IPS-NIHi7 (cell line): ENCODE results near the gene PEAK1.
A peak's percentile ranks its signal among the peaks of the same experiment; 100 is the strongest.
"Not testable (repeated sequence)": the region's sequence is repeated elsewhere in the genome, so short reads cannot be mapped to it uniquely, and the experiment has no call there.

ENCODE experiments used
- DNase-seq: peaks from one replicate; pipeline ENCODE4 v3.0.0; 2012; ENCODE audit warnings: mixed read lengths; ENCODE audit errors: extremely low spot score

Gene PEAK1

GRCh38 chr15:77420610-77421369, 886 bp upstream of the PEAK1 start, which contains the start of gene HMG20A:
HMG20A (plus strand) TSS chr15:77420888; CDS start chr15:77458408, 37,520 bp downstream.
- peak; percentile 64 for DNase-seq

GRCh38 chr15:77418966-77419835, 703 bp downstream of the PEAK1 start:
- peak; percentile 49 for DNase-seq

- DNase-seq = no peak
Observed at GRCh38 chr15:77418391-77418965, 1.4 kb downstream of the PEAK1 start.

DNA sequence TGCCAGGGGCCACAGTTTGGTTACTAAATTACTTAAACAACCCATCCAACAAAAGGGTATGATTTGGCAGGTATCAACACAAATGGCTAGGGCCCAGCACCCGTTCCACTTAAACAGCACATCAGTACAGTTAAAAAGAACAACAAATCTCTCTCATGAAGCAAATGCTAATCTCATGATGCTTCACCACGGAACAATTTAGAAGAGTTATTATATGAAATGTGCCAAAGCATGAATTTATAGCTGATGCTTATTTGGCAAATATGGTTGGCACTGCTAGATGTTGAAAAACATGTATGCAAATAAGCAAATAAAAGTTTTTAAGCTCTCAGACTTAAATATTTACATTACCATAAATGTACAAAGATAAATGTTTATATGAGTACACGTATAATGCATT, 2.3 kb downstream of the PEAK1 start:
- no peak for DNase-seq

GRCh38 chr15:77416954-77417353, 3.0 kb downstream of the PEAK1 start:
- DNase-seq = no peak

GRCh38 chr15:77416148-77416455, 3.8 kb downstream of the PEAK1 start:
- no peak for DNase-seq

DNA sequence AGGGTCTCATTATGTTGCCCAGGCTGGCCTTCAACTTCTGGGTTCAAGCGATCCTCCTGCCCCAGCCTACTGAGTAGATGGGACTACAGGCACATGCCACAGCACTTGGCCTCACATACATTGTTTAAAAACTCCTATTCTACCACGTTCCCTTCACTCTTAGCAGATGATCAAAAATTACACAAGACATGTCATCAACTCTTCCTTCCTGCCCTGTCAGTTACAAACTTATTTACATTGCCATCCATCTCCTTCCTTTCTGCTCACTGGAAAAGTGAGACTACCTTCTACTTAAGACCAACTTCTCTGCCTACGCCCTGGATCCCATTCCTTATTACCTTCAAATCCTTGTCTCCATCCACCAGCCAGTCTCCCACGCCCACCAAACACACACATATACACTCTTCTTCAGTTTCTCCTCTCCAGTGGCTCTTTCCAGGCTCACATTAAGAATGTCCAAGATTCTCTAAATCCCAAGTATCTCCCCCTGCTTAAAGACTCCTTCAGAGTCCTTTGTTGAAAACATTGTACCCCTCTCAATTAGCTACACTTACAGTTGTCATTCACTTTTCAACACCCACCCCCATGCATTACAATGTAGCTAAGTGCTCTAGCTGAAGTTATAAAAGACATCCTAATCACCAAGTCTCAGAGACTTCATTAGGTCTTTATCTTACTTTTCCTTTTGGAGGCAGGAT, 4.3 kb downstream of the PEAK1 start:
- no peak for DNase-seq

DNA sequence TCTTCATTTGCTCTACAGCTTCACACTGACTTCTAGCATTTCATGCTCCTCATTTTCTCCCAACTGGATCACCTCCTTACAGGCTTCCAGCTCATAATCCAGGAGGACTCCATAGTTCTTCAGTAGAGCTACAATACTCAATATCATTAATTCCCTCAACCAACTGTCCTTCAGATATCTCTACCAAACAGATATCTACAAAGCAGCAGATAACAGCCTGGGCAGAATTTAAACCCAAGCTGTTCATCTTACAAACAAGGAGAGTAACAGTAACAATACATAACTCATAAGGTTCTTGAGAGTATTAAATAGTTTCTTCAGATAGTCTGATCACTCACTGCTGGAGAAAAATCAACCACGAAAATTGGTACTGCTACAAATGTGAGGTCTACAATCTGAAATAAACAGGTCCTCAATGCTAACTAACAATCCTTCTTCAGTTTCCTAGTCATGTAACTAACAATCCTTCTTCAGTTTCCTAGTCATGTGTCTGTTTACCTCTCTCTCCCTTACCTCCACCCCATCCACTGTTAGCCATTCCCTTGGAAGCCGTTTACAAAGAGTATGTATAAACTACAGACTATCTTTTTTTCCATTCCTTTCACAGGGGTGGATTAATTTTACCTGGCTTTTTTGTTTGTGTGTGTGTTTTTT, 5.0 kb downstream of the PEAK1 start:
- no peak for DNase-seq

DNA sequence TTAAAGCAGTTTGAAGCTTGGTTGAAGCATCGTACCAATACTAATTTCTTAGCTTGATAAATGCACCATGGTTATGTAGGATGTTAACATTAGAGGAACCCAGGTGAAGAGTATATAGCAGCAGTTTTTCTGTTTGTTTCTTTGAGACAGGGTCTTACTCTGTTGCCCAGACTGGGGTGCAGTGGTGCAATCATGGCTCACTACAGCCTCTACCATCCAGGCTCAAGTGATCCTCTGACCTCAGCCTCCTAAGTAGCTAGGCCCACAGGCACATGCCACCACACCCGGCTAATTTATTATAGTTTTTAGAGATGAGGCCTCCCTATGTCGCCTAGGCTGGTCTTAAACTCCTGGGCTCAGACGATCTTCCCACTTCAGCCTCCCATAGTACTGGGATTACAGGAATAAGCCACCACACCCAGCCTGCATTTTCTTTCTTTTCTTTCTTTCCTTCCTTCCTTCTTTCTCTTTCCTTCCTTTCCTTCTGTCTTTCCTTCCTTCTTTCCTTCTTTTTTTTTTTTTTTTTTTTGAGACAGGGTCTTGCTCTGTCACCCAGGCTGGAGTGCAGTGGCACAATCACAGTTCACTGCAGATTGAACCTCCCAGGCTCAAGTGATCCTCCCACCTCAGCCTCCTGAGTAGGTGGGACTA, 6.1 kb downstream of the PEAK1 start:
- no peak for DNase-seq

GRCh38 chr15:77412972-77413698, 6.8 kb downstream of the PEAK1 start:
- DNase-seq = no peak

- DNase-seq = no peak
Observed at GRCh38 chr15:77411619-77411976, 8.3 kb downstream of the PEAK1 start.

- no peak for DNase-seq
Observed at GRCh38 chr15:77410701-77411618, 8.9 kb downstream of the PEAK1 start.

DNA sequence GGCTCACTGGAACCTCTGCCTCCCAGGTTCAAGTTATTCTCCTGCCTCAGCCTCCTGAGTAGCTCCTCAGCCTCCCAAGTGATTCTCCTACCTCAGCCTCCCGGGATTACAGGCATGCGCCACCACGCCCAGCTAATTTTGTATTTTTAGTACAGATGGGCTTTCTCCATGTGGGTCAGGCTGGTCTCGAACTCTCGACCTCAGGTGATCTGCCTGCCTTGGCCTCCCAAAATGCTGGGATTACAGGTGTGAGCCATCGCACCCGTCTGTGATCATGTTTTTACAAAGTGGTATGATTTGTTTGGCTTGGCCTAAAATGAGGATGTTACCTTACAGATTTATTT, 9.8 kb downstream of the PEAK1 start:
- not testable (repeated sequence) for DNase-seq

- no peak for DNase-seq
Observed at GRCh38 chr15:77409259-77410156, 10.4 kb downstream of the PEAK1 start.

- DNase-seq = no peak
Observed at GRCh38 chr15:77406846-77407245, 13.1 kb downstream of the PEAK1 start.

DNA sequence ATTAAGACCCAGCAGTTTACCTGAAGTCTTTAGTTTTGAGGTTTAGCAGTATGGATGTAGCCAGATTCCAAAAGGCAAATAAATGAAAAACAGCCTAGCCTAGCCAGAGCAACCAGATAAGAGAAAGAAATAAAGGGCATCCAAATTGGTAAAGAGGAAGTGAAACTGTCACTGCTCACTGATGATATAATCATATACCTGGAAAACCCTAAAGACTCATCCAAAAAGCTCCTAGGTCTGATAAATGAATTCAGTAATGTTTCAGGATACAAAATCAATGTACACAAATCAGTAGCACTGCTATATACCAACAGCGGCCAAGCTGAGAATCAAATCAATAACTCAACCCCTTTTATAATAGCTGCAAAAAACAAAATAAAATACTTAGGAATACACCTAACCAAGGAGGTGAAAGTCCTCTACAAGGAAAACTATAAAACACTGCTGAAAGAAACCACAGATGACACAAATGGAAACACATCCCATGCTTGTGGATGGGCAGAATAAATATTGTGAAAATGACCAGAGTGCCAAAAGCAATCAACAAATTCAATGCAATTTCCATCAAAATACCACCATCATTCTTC, 13.6 kb downstream of the PEAK1 start:
- DNase-seq = not testable (repeated sequence)

- no peak for DNase-seq
Observed at GRCh38 chr15:77402740-77403379, 17.0 kb downstream of the PEAK1 start.

DNA sequence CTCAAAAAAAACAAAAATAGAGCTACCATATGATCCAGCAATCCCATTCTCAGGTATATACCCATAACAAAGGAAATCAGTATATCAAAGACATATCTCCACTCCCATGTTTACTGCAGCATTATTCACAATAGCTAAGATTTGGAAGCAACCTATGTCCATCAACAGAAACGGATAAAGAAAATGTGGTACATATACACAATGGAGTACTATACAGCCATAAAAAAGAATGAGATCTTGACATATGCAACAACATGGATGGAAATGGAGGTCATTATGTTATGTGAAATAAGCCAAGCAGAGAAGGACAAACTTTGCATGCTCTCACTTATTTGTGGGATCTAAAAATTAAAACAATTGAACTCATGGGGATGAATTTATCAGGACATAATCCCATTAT, 19.6 kb downstream of the PEAK1 start:
- DNase-seq = no peak
